ENCODE measurements around the gene FBP1.

DNA sequence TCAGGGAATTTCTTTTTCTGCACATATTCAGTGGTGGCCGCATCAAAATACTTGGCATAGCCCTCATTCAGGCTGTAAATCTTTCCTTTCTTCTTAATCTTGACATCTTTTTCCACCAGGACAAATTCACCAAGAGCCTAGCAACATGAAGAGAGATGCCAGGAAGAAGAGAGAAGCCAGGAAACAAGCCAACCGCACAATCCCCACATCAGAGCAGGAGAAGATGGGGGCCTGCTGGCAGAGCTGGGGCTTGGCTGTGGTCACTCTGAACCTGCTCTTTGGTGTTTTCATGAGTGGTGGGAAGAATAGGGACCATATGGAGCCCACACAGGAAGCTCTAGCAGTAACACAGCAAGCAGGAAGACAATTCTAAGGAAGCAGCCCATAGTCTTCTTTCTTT is 72.0 kb downstream of the FBP1 start:
- no peak for TF ChIP-seq POLR2A (IDR thresholded peaks at IDR 0.05)
- TF ChIP-seq, protein P1, sequence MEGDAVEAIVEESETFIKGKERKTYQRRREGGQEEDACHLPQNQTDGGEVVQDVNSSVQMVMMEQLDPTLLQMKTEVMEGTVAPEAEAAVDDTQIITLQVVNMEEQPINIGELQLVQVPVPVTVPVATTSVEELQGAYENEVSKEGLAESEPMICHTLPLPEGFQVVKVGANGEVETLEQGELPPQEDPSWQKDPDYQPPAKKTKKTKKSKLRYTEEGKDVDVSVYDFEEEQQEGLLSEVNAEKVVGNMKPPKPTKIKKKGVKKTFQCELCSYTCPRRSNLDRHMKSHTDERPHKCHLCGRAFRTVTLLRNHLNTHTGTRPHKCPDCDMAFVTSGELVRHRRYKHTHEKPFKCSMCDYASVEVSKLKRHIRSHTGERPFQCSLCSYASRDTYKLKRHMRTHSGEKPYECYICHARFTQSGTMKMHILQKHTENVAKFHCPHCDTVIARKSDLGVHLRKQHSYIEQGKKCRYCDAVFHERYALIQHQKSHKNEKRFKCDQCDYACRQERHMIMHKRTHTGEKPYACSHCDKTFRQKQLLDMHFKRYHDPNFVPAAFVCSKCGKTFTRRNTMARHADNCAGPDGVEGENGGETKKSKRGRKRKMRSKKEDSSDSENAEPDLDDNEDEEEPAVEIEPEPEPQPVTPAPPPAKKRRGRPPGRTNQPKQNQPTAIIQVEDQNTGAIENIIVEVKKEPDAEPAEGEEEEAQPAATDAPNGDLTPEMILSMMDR (IDR thresholded peaks at IDR 0.05 in 4 of 5, conservative IDR thresholded peaks at IDR 0.05 in 1 of 5): no peak
